CD4-positive, alpha-beta T cell (primary cell): ENCODE measurements around the gene MCUB. TPM values are rescaled to one million over a fixed set of nuclear protein-coding genes. Genes with fewer than 3 reads are reported as not detected.

ENCODE experiments used
- ATAC-seq: fragments of 200-7000 bp; cut with Tn5 transposase; one replicate; pipeline ENCODE4 v1.10.0; 2022; ENCODE audit warnings: mild to moderate bottlenecking; ENCODE audit not compliant: poor library complexity
- CTCF ChIA-PET: fragments of 350-600 bp; sonication (Branson Sonifier 250); formaldehyde crosslinking; loops from one replicate; lab custom pipeline; 2021; ENCODE audit warnings: antibody characterized with exemption, inconsistent platforms; lab: Charles Lee
- POLR2A ChIA-PET: fragments of 350-600 bp; sonication (Branson Sonifier 250); formaldehyde crosslinking; loops from one replicate; lab custom pipeline; 2021; ENCODE audit warnings: antibody characterized with exemption, inconsistent platforms; lab: Charles Lee
- DNase-seq, 14 experiments: peaks; one replicate each; pipeline ENCODE4 v3.0.0-alpha.2; 2013 to 2020; ENCODE audit warnings: mixed read lengths in 2 of 14
- H3K27ac ChIP-seq, 2 donors: one replicate each; pipeline versions ENCODE4 v1.5.1 to v1.7.0; 2013; ENCODE audit warnings: low read length in 2 of 2, low read depth in 1 of 2, mild to moderate bottlenecking in 1 of 2
- H3K27me3 ChIP-seq, 2 experiments: 1 replicate in 1 of 2; 2 replicates in 1 of 2; pipeline versions ENCODE4 v1.6.1 to v1.7.0; 2013; ENCODE audit warnings: low read length in 2 of 2, control low read depth in 1 of 2, mild to moderate bottlenecking in 1 of 2, moderate library complexity in 1 of 2; ENCODE audit not compliant: insufficient read depth in 2 of 2, control insufficient read depth in 1 of 2
- H3K36me3 ChIP-seq: one replicate; pipeline ENCODE4 v1.6.1; 2013; ENCODE audit warnings: low read length, control low read depth; ENCODE audit not compliant: insufficient read depth
- H3K4me1 ChIP-seq: one replicate; pipeline ENCODE4 v1.6.1; 2013; ENCODE audit warnings: low read length, control low read depth; ENCODE audit not compliant: insufficient read depth
- H3K4me3 ChIP-seq: one replicate; pipeline ENCODE4 v1.5.1; 2013; ENCODE audit warnings: mild to moderate bottlenecking, low read length, moderate library complexity
- H3K9me3 ChIP-seq, 2 experiments: 1 replicate in 1 of 2; 2 replicates in 1 of 2; pipeline versions ENCODE4 v1.6.1 to v1.7.0; 2013; ENCODE audit warnings: low read length in 2 of 2, mild to moderate bottlenecking in 2 of 2, control low read depth in 1 of 2, moderate library complexity in 1 of 2; ENCODE audit not compliant: control insufficient read depth in 1 of 2, insufficient read depth in 1 of 2
- H3K27ac Mint-ChIP-seq: one replicate; pipeline ENCODE4 v1.8.0; 2020; ENCODE audit warnings: mixed read lengths
- H3K27me3 Mint-ChIP-seq: one replicate; pipeline ENCODE4 v1.8.0; 2021; ENCODE audit warnings: mixed read lengths
- H3K36me3 Mint-ChIP-seq: one replicate; pipeline ENCODE4 v1.8.0; 2021; ENCODE audit warnings: low read depth, mixed read lengths
- H3K4me1 Mint-ChIP-seq: one replicate; pipeline ENCODE4 v1.8.0; 2021; ENCODE audit warnings: low read depth, mixed read lengths
- H3K4me3 Mint-ChIP-seq: one replicate; pipeline ENCODE4 v1.8.0; 2020; ENCODE audit warnings: mild to moderate bottlenecking, mixed read lengths
- H3K9me3 Mint-ChIP-seq: one replicate; pipeline ENCODE4 v1.8.0; 2020; ENCODE audit warnings: mixed read lengths
- CTCF ChIP-seq: fragments of 200-600 bp; IDR thresholded peaks from one replicate; pipeline ENCODE4 v1.8.0; 2022; ENCODE audit warnings: antibody characterized with exemption, mild to moderate bottlenecking
- intact Hi-C, 2 experiments: fragments of 100-400 bp; cut with DNase I in 1 of 2; cut with micrococcal nuclease in 1 of 2; formaldehyde crosslinking; loops; one replicate each; pipeline versions ENCODE4 v1.15.1 to v1.9.0; 2023 to 2025; cut with DNase I, micrococcal nuclease
- total RNA-seq, 174 experiments: library from RNA in 2 of 174; stranded (reverse) in 2 of 174; gene quantifications; one replicate each; pipeline ENCODE4 v1.2.3 and lab custom pipeline; 2021 to 2026

Gene MCUB
- total RNA-seq, 2 experiments from 2014 or later: 98.1 to 108 TPM

- H3K4me1 Mint-ChIP-seq: peaks cover 84% of the 10 kb centered on the region
Observed at GRCh38 chr4:109589119-109589518, 29.1 kb downstream of the MCUB start.

GRCh38 chr4:109589605-109590004 is 29.6 kb downstream of the MCUB start:
- Histone ChIP-seq H3K36me3 (peaks cover 5% of the 10 kb centered on the region), H3K4me3 (no peak overlapping the region), H3K27me3 (no peaks in the 10 kb centered on the region), H3K27ac (no peak overlapping the region), H3K9me3 (peaks cover 0 to 7% of the 10 kb centered on the region in 2 experiments), H3K4me1 (peaks cover 17% of the 10 kb centered on the region)
- Mint-ChIP-seq H3K4me1 (peaks cover 81% of the 10 kb centered on the region), H3K4me3 (peak overlapping the region; percentile 56), H3K27ac (peak overlapping the region; percentile 67), H3K9me3 (no peaks in the 10 kb centered on the region), H3K36me3 (peaks cover 32% of the 10 kb centered on the region), H3K27me3 (no peaks in the 10 kb centered on the region)
- intact Hi-C loops: loop anchor here (2.0 to 5.0 kb wide), 3 partner anchors 25 to 59 kb away; no protein-coding TSS in a partner anchor
- TF ChIP-seq CTCF: no peak
- no peak for DNase-seq
- ChIA-PET POLR2A (interaction anchor here (1.1 to 3.2 kb wide), 3 partner anchors 10 to 59 kb away, joined by 4 to 11 read pairs (median 10); no protein-coding TSS in a partner anchor), CTCF (no interaction called here)
- ATAC-seq: no peak

More at GRCh38 chr4:109589119-109589518, 29.1 kb downstream of the MCUB start:
- Histone ChIP-seq H3K36me3 (peaks cover 1% of the 10 kb centered on the region), H3K9me3 (peaks cover 0 to 7% of the 10 kb centered on the region in 2 experiments), H3K4me3 (no peak overlapping the region), H3K27me3 (no peaks in the 10 kb centered on the region), H3K27ac (peak overlapping the region in 1 of 2 donors; percentile 29), H3K4me1 (peaks cover 17% of the 10 kb centered on the region)
- intact Hi-C loops: loop anchor here (2.0 to 5.0 kb wide), 3 partner anchors 24 to 60 kb away; no protein-coding TSS in a partner anchor
- Mint-ChIP-seq H3K27ac (peak overlapping the region; percentile 67), H3K4me3 (peak overlapping the region; percentile 56), H3K9me3 (no peaks in the 10 kb centered on the region), H3K27me3 (no peaks in the 10 kb centered on the region), H3K36me3 (peaks cover 35% of the 10 kb centered on the region)
- ATAC-seq (no peak), DNase-seq (no peak)
- CTCF ChIA-PET: no interaction called here
- POLR2A ChIA-PET: interaction anchor here (1.4 to 3.2 kb wide), 5 partner anchors 10 to 68 kb away, joined by 3 to 17 read pairs (median 10); partner anchors contain the start of gene MCUB
- TF ChIP-seq CTCF: no peak

- peak overlapping the region in 1 of 2 donors; percentile 43 for H3K27ac ChIP-seq
- H3K4me1 Mint-ChIP-seq: peaks cover 77% of the 10 kb centered on the region
- peaks cover 0 to 7% of the 10 kb centered on the region in 2 experiments for H3K9me3 ChIP-seq
- DNase-seq (no peak), ATAC-seq (peak; percentile 39)
- H3K27ac Mint-ChIP-seq: peak overlapping the region; percentile 67
- ChIA-PET CTCF (interaction anchor here (0.9 to 1.4 kb wide), 2 partner anchors 68 to 157 kb away, joined by 3 to 4 read pairs; partner anchors contain the start of gene SEC24B), POLR2A (interaction anchor here (1.1 to 1.7 kb wide), 2 partner anchors 30 to 58 kb away, joined by 4 to 14 read pairs; partner anchors contain the start of gene MCUB)
- intact Hi-C loops: no loop called here
- TF ChIP-seq CTCF: no peak
- no peak overlapping the region for H3K4me3 ChIP-seq
- H3K4me3 Mint-ChIP-seq: peak overlapping the region; percentile 17
- H3K4me1 ChIP-seq: peaks cover 17% of the 10 kb centered on the region
- H3K36me3 ChIP-seq: peaks cover 5% of the 10 kb centered on the region
- H3K27me3 ChIP-seq: no peaks in the 10 kb centered on the region
- H3K27me3 Mint-ChIP-seq: no peaks in the 10 kb centered on the region
- H3K36me3 Mint-ChIP-seq: peaks cover 30% of the 10 kb centered on the region
- H3K9me3 Mint-ChIP-seq: no peaks in the 10 kb centered on the region
Observed at GRCh38 chr4:109590905-109591304, 30.9 kb downstream of the MCUB start.
